DND-41 (cell line): ENCODE measurements around the gene ADAMTS8.

Experiments used
- ATAC-seq: fragments of 200-7000 bp; cut with Tn5 transposase; 3 replicates; pipeline ENCODE4 v1.9.1; 2021; ENCODE audit warnings: low read depth; ENCODE audit not compliant: insufficient read depth
- DNase-seq: peaks from one replicate; pipeline ENCODE4 v3.0.0-alpha.2; 2020
- H2AFZ ChIP-seq: 2 replicates; pipeline ENCODE4 v1.6.0; 2012; ENCODE audit warnings: low read depth, low read length
- H3K27ac ChIP-seq: 2 replicates; pipeline ENCODE4 v1.5.1; 2012; ENCODE audit warnings: low read length, inconsistent platforms
- H3K27me3 ChIP-seq: fragments of 200-600 bp; sonication (generic); 2 replicates; pipeline ENCODE4 v1.6.0; 2012; ENCODE audit warnings: low read length, mild to moderate bottlenecking, inconsistent platforms; ENCODE audit not compliant: insufficient read depth, poor library complexity
- H3K36me3 ChIP-seq: 2 replicates; pipeline ENCODE4 v1.5.1; 2012; ENCODE audit warnings: low read length, inconsistent platforms; ENCODE audit not compliant: insufficient read depth
- H3K4me1 ChIP-seq: 2 replicates; pipeline ENCODE4 v1.5.1; 2012; ENCODE audit warnings: mild to moderate bottlenecking, low read length; ENCODE audit not compliant: insufficient read depth
- H3K4me2 ChIP-seq: 2 replicates; pipeline ENCODE4 v1.6.0; 2012; ENCODE audit warnings: mild to moderate bottlenecking, moderate library complexity, low read length, inconsistent platforms; ENCODE audit not compliant: insufficient read depth
- H3K4me3 ChIP-seq, 2 experiments: fragments of 200-600 bp in 1 of 2; shearing (Covaris generic) in 1 of 2; 2 replicates each; pipeline ENCODE4 v1.5.1; 2012 to 2016; ENCODE audit warnings: inconsistent platforms in 2 of 2, low read length in 2 of 2, mild to moderate bottlenecking in 2 of 2, low read depth in 1 of 2, moderate library complexity in 1 of 2
- H3K79me2 ChIP-seq: 2 replicates; pipeline ENCODE4 v1.6.0; 2012; ENCODE audit warnings: low read length, inconsistent platforms; ENCODE audit not compliant: insufficient read depth
- H3K9ac ChIP-seq: 2 replicates; pipeline ENCODE4 v1.6.0; 2012; ENCODE audit warnings: low read depth, mild to moderate bottlenecking, inconsistent platforms, low read length, moderate library complexity
- H3K9me3 ChIP-seq: 2 replicates; pipeline ENCODE4 v1.5.1; 2012; ENCODE audit warnings: low read length, moderate library complexity, mild to moderate bottlenecking, inconsistent platforms; ENCODE audit not compliant: insufficient read depth, severe bottlenecking
- H4K20me1 ChIP-seq: 2 replicates; pipeline ENCODE4 v1.6.0; 2012; ENCODE audit warnings: low read length; ENCODE audit not compliant: insufficient read depth
- EZH2 ChIP-seq: IDR thresholded peaks from 3 replicates; pipeline ENCODE4 v1.6.1; 2012; ENCODE audit warnings: borderline replicate concordance, low read depth, mild to moderate bottlenecking, moderate library complexity, low read length, inconsistent platforms; ENCODE audit not compliant: severe bottlenecking
- TF ChIP-seq, protein P1 (sequence below): IDR thresholded peaks from 2 replicates; pipeline ENCODE4 v1.5.1; 2012; ENCODE audit warnings: borderline replicate concordance, low read length, moderate library complexity, mild to moderate bottlenecking; ENCODE audit not compliant: poor library complexity, severe bottlenecking; ENCODE audit errors: extremely low read depth

Gene ADAMTS8

DNA sequence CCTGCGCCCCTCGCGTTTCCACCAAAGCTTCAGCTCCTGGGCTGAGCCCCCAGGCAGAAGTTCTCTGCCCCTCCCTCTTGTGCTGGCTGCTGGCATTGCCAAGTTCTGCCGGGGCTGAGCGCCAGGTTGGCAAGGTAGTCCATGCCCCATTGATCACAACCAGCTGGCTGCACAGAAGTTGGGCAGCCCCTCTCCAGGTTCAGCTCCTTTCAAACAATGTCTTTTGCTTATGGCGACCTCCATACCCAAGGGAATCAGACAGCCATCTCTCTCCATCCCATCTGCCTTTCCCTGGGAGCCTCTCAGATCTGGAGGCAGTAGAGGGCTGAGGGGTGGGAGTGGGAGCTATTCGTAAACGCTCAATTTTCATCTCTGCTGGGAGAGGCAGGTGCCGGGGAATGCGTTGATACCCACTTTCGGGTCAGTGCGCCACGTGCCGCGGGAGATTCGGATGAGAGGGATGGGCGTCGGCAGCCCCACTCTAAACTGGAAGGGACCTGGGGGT is 1.5 kb downstream of the ADAMTS8 start:
- H3K27ac ChIP-seq: no peak overlapping the region
- ATAC-seq (no peak), DNase-seq (no peak)
- no peak overlapping the region for H3K4me3 ChIP-seq
- H3K79me2 ChIP-seq: no peaks in the 10 kb centered on the region
- no peak for TF ChIP-seq EZH2
- TF ChIP-seq, protein P1, sequence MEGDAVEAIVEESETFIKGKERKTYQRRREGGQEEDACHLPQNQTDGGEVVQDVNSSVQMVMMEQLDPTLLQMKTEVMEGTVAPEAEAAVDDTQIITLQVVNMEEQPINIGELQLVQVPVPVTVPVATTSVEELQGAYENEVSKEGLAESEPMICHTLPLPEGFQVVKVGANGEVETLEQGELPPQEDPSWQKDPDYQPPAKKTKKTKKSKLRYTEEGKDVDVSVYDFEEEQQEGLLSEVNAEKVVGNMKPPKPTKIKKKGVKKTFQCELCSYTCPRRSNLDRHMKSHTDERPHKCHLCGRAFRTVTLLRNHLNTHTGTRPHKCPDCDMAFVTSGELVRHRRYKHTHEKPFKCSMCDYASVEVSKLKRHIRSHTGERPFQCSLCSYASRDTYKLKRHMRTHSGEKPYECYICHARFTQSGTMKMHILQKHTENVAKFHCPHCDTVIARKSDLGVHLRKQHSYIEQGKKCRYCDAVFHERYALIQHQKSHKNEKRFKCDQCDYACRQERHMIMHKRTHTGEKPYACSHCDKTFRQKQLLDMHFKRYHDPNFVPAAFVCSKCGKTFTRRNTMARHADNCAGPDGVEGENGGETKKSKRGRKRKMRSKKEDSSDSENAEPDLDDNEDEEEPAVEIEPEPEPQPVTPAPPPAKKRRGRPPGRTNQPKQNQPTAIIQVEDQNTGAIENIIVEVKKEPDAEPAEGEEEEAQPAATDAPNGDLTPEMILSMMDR: no peak
- no peaks in the 10 kb centered on the region for H3K9me3 ChIP-seq
- no peaks in the 10 kb centered on the region for H3K4me1 ChIP-seq
- no peak overlapping the region for H2AFZ ChIP-seq
- H3K9ac ChIP-seq: no peak overlapping the region
- no peak overlapping the region for H3K4me2 ChIP-seq
- H3K36me3 ChIP-seq: no peaks in the 10 kb centered on the region
- H4K20me1 ChIP-seq: no peaks in the 10 kb centered on the region
- peaks cover 34% of the 10 kb centered on the region for H3K27me3 ChIP-seq

DNA sequence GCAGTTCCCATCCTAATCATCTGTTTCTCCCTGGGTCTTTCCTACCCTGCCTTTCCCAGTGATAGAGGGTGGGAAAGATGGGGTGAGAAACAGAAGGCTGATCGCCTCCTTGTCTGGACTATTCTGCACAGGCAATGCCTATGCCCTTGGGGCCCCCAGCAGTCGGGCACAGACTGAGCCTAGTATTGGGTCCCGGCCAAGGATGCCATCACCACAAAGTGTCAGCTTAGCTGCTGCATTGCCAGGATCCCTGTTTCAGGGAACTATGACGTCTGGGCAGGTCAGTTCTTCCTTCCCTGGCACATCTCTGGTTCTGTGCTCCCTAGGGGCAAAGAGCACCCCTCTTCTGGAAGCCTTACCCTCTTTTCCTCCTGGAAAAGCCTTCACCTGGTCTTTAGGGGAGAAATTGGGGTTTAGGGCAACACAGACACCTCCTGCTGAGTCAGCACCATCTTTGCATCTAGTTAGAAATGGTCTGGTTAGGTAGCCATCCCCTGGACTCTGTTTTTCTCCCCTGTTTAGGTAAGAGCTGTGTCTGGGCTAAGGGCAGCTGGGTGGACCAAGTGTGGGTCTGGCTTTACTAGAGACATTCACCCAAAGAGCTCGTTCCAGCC is 2.1 kb downstream of the ADAMTS8 start:
- DNase-seq (no peak), ATAC-seq (no peak)
- Histone ChIP-seq H3K4me1 (no peaks in the 10 kb centered on the region), H4K20me1 (no peaks in the 10 kb centered on the region), H3K27me3 (peaks cover 34% of the 10 kb centered on the region), H3K9ac (no peak overlapping the region), H3K9me3 (no peaks in the 10 kb centered on the region), H2AFZ (no peak overlapping the region), H3K4me2 (no peak overlapping the region), H3K4me3 (no peak overlapping the region), H3K36me3 (no peaks in the 10 kb centered on the region), H3K79me2 (no peaks in the 10 kb centered on the region), H3K27ac (no peak overlapping the region)
- TF ChIP-seq EZH2: no peak
- TF ChIP-seq, protein P1: no peak

DNA sequence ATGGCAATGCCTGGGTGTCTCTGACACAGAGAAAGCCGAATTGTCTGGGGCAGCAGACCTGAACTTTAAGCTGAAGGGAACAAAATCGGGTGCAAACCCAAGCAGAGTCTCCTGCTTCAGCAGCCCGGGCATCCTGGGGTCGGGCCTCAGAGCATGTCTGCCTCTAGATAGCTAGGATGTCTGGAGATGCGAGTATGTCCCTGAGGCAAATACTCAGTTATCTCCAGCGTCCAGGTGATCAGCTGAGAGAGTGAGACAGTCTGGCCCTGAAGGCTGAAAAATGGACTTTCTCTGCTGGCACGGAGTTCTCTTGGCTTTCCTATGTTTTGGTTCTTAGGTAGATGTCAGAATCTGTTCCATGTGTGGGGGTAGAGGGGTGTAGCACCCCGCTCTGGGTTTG is 3.3 kb downstream of the ADAMTS8 start:
- H3K27me3 ChIP-seq: peaks cover 37% of the 10 kb centered on the region
- TF ChIP-seq EZH2: no peak
- TF ChIP-seq, protein P1: no peak
- no peak overlapping the region for H2AFZ ChIP-seq
- no peak for ATAC-seq
- no peak overlapping the region for H3K4me3 ChIP-seq
- no peak overlapping the region for H3K9ac ChIP-seq
- H3K9me3 ChIP-seq: no peaks in the 10 kb centered on the region
- no peak for DNase-seq
- H4K20me1 ChIP-seq: peaks cover under 1% of the 10 kb centered on the region; the same call in 1 of the 2 replicates
- no peak overlapping the region for H3K4me2 ChIP-seq
- H3K4me1 ChIP-seq: no peaks in the 10 kb centered on the region
- no peak overlapping the region for H3K27ac ChIP-seq
- H3K79me2 ChIP-seq: no peaks in the 10 kb centered on the region
- H3K36me3 ChIP-seq: no peaks in the 10 kb centered on the region
